Keratinocyte (primary cell): ENCODE results near the gene TBX20. TPM values are rescaled to one million over a fixed set of nuclear protein-coding genes. Genes with fewer than 3 reads are reported as not detected.

ENCODE experiments used
- DNase-seq: peaks from one replicate; pipeline ENCODE4 v3.0.0-alpha.2; 2011; ENCODE audit warnings: low read depth, missing footprints, low spot score
- FAIRE-seq: peaks from 2 replicates; lab custom pipeline; 2011; peaks lifted over from hg19 to GRCh38; lab: Jason Lieb, UNC
- H2AFZ ChIP-seq: 2 replicates; pipeline ENCODE4 v1.6.0; 2012; ENCODE audit warnings: low read length, control low read depth, inconsistent platforms; ENCODE audit not compliant: control insufficient read depth
- H3K27ac ChIP-seq: 2 replicates; pipeline ENCODE4 v1.5.1; 2011; ENCODE audit warnings: low read length; ENCODE audit not compliant: control insufficient read depth, insufficient read depth
- H3K27me3 ChIP-seq: 3 replicates; pipeline ENCODE4 v1.6.0; 2011; ENCODE audit warnings: low read length; ENCODE audit not compliant: control insufficient read depth, insufficient read depth; ENCODE audit errors: extremely low read depth
- H3K36me3 ChIP-seq, 2 experiments: 2 replicates in 1 of 2; 3 replicates in 1 of 2; pipeline ENCODE4 v1.5.1; 2011; ENCODE audit warnings: low read length in 2 of 2, mild to moderate bottlenecking in 1 of 2; ENCODE audit not compliant: control insufficient read depth in 2 of 2, insufficient read depth in 2 of 2; ENCODE audit errors: extremely low read depth in 1 of 2
- H3K4me1 ChIP-seq: 3 replicates; pipeline ENCODE4 v1.5.1; 2011; ENCODE audit warnings: low read length; ENCODE audit not compliant: control insufficient read depth, insufficient read depth; ENCODE audit errors: extremely low read depth
- H3K4me2 ChIP-seq: 3 replicates; pipeline ENCODE4 v1.6.0; 2011; ENCODE audit warnings: low read depth, low read length; ENCODE audit not compliant: control insufficient read depth, insufficient read depth; ENCODE audit errors: extremely low read depth
- H3K4me3 ChIP-seq, 3 experiments: fragments of 200-600 bp in 1 of 3; sonication (generic) in 1 of 3; 2 replicates in 2 of 3; 3 replicates in 1 of 3; pipeline ENCODE4 v1.5.1; 2011 to 2016; ENCODE audit warnings: low read length in 3 of 3, mild to moderate bottlenecking in 3 of 3, control low read depth in 2 of 3, inconsistent platforms in 1 of 3, low read depth in 1 of 3, mixed read lengths in 1 of 3, mixed run types in 1 of 3, moderate library complexity in 1 of 3; ENCODE audit not compliant: control insufficient read depth in 2 of 3, insufficient read depth in 2 of 3; ENCODE audit errors: extremely low read depth in 1 of 3
- H3K79me2 ChIP-seq: 2 replicates; pipeline ENCODE4 v1.6.0; 2012; ENCODE audit warnings: low read length; ENCODE audit not compliant: control insufficient read depth, insufficient read depth
- H3K9ac ChIP-seq: 3 replicates; pipeline ENCODE4 v1.6.0; 2011; ENCODE audit warnings: low read length; ENCODE audit not compliant: control insufficient read depth, insufficient read depth; ENCODE audit errors: extremely low read depth
- H3K9me1 ChIP-seq: 3 replicates; pipeline ENCODE4 v1.6.0; 2011; ENCODE audit warnings: low read length; ENCODE audit not compliant: control insufficient read depth, insufficient read depth; ENCODE audit errors: extremely low read depth
- H3K9me3 ChIP-seq: 2 replicates; pipeline ENCODE4 v1.5.1; 2012; ENCODE audit warnings: low read depth, low read length; ENCODE audit not compliant: control insufficient read depth
- H4K20me1 ChIP-seq: 3 replicates; pipeline ENCODE4 v1.6.0; 2011; ENCODE audit warnings: low read length; ENCODE audit not compliant: control insufficient read depth, insufficient read depth; ENCODE audit errors: extremely low read depth
- CTCF ChIP-seq, 3 experiments: IDR thresholded peaks in 1 of 3; conservative IDR thresholded peaks in 1 of 3; optimal IDR thresholded peaks in 1 of 3; 2 replicates in 2 of 3; 3 replicates in 1 of 3; pipeline versions ENCODE3 to v1.5.1; 2011; ENCODE audit warnings: low read length in 3 of 3, mild to moderate bottlenecking in 3 of 3, moderate library complexity in 2 of 3, control low read depth in 1 of 3, inconsistent platforms in 1 of 3; ENCODE audit not compliant: insufficient read depth in 2 of 3; ENCODE audit errors: extremely low read depth in 1 of 3
- EZH2 ChIP-seq: IDR thresholded peaks from one replicate; pipeline ENCODE4 v1.6.1; 2012; ENCODE audit warnings: inconsistent platforms, mild to moderate bottlenecking, low read length, moderate library complexity
- dilution Hi-C: fragments of 300-500 bp; cut with MboI; formaldehyde crosslinking; loops from one replicate; pipeline ENCODE4 v1.7.0; 2020; ENCODE audit warnings: low sequenced_read_pairs; ENCODE audit not compliant: extremely low pct_ligation_motif_present
- polyA plus RNA-seq, 5 experiments: library from polyadenylated mRNA; depleted of rRNA in 3 of 5; stranded (reverse) in 3 of 5; stranded (forward) in 1 of 5; unstranded in 1 of 5; fragments of >200 nt; gene quantifications; 1 replicate in 1 of 5; 2 replicates in 3 of 5; 3 replicates in 1 of 5; pipeline versions ENCODE4 v1.2.1 to v1.2.3, GENCODE V29; 2011 to 2012; ENCODE audit warnings: missing spikeins in 2 of 5, low read depth in 1 of 5, low replicate concordance in 1 of 5

Gene TBX20
- polyA plus RNA-seq, 1 donor (not counting 4 experiments of a cell fraction or from before 2014, with no cell fraction given), result not detected

DNA sequence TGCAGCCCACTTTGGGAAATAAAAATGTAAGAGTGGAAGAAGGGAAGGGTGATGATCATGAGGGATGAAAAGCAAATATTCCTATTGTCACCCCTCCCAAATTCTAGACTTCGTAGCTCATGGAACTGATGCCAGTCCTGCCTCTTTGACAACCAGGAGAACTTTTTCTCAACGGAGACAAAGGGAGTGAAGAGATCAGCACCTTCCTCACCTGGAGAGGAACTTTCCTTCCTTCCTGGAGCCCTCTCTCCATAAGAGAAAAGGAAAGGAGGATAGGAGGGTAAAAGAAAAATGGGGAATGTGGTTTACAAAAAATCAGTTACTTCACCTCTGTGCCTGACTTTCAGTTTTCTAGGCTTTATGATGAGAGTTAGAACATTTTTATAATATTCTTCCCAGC is 3.4 kb downstream of the TBX20 start:
- Histone ChIP-seq H4K20me1 (no peaks in the 10 kb centered on the region), H2AFZ (no peak overlapping the region), H3K4me1 (no peaks in the 10 kb centered on the region), H3K9ac (no peak overlapping the region), H3K79me2 (no peaks in the 10 kb centered on the region), H3K9me3 (peaks cover 13% of the 10 kb centered on the region), H3K27me3 (peaks cover 73% of the 10 kb centered on the region), H3K27ac (no peak overlapping the region), H3K9me1 (no peaks in the 10 kb centered on the region), H3K4me3 (no peak overlapping the region), H3K36me3 (no peaks in the 10 kb centered on the region), H3K4me2 (no peak overlapping the region)
- no peak for DNase-seq
- TF ChIP-seq EZH2, result no peak
- no peak for TF ChIP-seq CTCF (optimal IDR thresholded peaks at IDR 0.05 in 1 of 3, IDR thresholded peaks at IDR 0.05 in 1 of 3, conservative IDR thresholded peaks at IDR 0.05 in 1 of 3; ENCODE audit: extremely low read depth in 1 of 3, insufficient read depth in 2 of 3, low read length in 3 of 3)
- dilution Hi-C loops, result no loop called here
- no peak for FAIRE-seq

GRCh38 chr7:35249537-35249907 is 4.4 kb downstream of the TBX20 start:
- no peak overlapping the region for H3K9ac ChIP-seq
- TF ChIP-seq EZH2, result peak; percentile 54
- TF ChIP-seq CTCF (optimal IDR thresholded peaks at IDR 0.05 in 1 of 3, IDR thresholded peaks at IDR 0.05 in 1 of 3, conservative IDR thresholded peaks at IDR 0.05 in 1 of 3; ENCODE audit: extremely low read depth in 1 of 3, insufficient read depth in 2 of 3, low read length in 3 of 3), result no peak
- H3K79me2 ChIP-seq, result no peaks in the 10 kb centered on the region
- no peaks in the 10 kb centered on the region for H3K9me1 ChIP-seq
- no peak overlapping the region for H3K4me2 ChIP-seq
- dilution Hi-C loops, result no loop called here
- H3K36me3 ChIP-seq, result no peaks in the 10 kb centered on the region
- H2AFZ ChIP-seq, result no peak overlapping the region
- no peak overlapping the region for H3K27ac ChIP-seq
- H3K9me3 ChIP-seq, result peaks cover 10% of the 10 kb centered on the region
- H4K20me1 ChIP-seq, result no peaks in the 10 kb centered on the region
- DNase-seq (no peak), FAIRE-seq (no peak)
- peaks cover 67% of the 10 kb centered on the region for H3K27me3 ChIP-seq
- no peaks in the 10 kb centered on the region for H3K4me1 ChIP-seq
- no peak overlapping the region for H3K4me3 ChIP-seq
